Activated CD8-positive, alpha-beta memory T cell treated with anti-CD3 and anti-CD28 coated beads for 36 hours (primary cell): Measurements from ENCODE around the gene PITPNM1. TPM values are rescaled to one million over a fixed set of nuclear protein-coding genes. Genes with fewer than 3 reads are reported as not detected.
"Not testable (repeated sequence)": the region's sequence is repeated elsewhere in the genome, so short reads cannot be mapped to it uniquely, and the experiment has no call there.

Experiments used
- CTCF ChIA-PET: fragments of 350-600 bp; sonication (Branson Sonifier 250); formaldehyde crosslinking; loops from one replicate; lab custom pipeline; 2021; ENCODE audit warnings: antibody characterized with exemption; lab: Charles Lee
- POLR2A ChIA-PET: fragments of 350-600 bp; sonication (Branson Sonifier 250); formaldehyde crosslinking; loops from one replicate; lab custom pipeline; 2021; ENCODE audit warnings: antibody characterized with exemption; lab: Charles Lee
- total RNA-seq, 2 experiments: library from RNA; stranded (reverse); gene quantifications; one replicate each; pipeline ENCODE4 v1.2.3, GENCODE V29; 2021

Gene PITPNM1
- total RNA-seq, 2 experiments from 2014 or later: 102 to 104 TPM

GRCh38 chr11:67482827-67483798 lies 22.1 kb downstream of the PITPNM1 start, which contains the start of gene AIP:
AIP (plus strand) TSS chr11:67483026; CDS start chr11:67483159, 133 bp downstream.
- ChIA-PET POLR2A (interaction anchor here (0.6 to 7.0 kb wide), 5 partner anchors 14 to 82 kb away, joined by 4 to 79 read pairs (median 6); partner anchors contain the start of genes PPP1CA, PTPRCAP and TMEM134), CTCF (interaction anchor here (0.7 to 1.5 kb wide), 5 partner anchors 9 to 70 kb away, joined by 3 to 5 read pairs (median 4); partner anchors contain the start of gene CDK2AP2)

GRCh38 chr11:67482275-67482826 lies 22.8 kb downstream of the PITPNM1 start:
- ChIA-PET CTCF (interaction anchor here (0.7 to 1.4 kb wide), 4 partner anchors 10 to 43 kb away, joined by 3 to 5 read pairs (median 4); partner anchors contain the start of gene CDK2AP2), POLR2A (interaction anchor here (1.1 to 7.0 kb wide), 3 partner anchors 14 to 62 kb away, joined by 4 to 79 read pairs (median 4); partner anchors contain the start of genes PTPRCAP and TMEM134)

GRCh38 chr11:67477344-67478050 lies 27.7 kb downstream of the PITPNM1 start:
- ChIA-PET POLR2A (interaction anchor here (0.7 kb wide), 1 partner anchor 39 kb away, joined by 12 read pairs; no protein-coding TSS in a partner anchor), CTCF (interaction anchor here (1.4 kb wide), 1 partner anchor 12 kb away, joined by 3 read pairs; no protein-coding TSS in a partner anchor)

- CTCF ChIA-PET: interaction anchor here (0.6 kb wide), 1 partner anchor 89 kb away, joined by 3 read pairs; no protein-coding TSS in a partner anchor
Observed at GRCh38 chr11:67476692-67477091, 28.5 kb downstream of the PITPNM1 start.

GRCh38 chr11:67472882-67473281 lies 32.3 kb downstream of the PITPNM1 start:
- ChIA-PET CTCF (interaction anchor here (0.5 kb wide), 1 partner anchor 26 kb away, joined by 5 read pairs; no protein-coding TSS in a partner anchor), POLR2A (no interaction called here)

More at GRCh38 chr11:67476692-67477091, 28.5 kb downstream of the PITPNM1 start:
- POLR2A ChIA-PET: not testable (repeated sequence)

DNA sequence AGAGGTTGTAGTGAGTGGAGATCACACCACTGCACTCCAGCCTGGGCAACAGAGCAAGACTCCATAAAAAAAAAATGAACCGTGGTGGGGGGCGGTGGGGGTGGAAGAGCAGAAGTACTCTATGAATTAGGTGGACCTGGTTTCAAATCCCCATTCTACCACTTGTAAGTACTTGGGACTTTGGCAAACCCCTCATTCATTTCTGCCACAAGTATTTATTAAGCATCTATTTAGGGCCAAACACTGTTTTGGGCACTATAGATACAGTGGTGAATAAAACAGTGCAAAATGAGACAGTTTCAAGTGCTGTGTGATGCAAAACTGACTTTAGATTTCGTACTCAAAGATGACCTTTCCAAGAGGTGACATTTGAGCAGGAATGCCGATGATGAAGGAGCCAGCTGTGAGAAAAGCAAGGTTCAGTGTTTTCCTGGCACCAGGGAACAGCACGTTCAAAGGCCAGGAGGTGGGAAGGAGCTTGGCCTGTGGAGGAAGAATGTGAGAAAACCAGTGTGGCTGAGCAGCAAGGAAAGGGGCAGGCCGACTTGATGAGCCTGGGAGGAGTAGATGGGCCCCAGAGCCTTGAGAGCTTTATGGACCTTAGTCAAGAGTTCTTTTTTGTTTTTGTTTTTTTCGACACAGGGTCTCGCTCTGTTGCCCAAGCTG lies 34.7 kb downstream of the PITPNM1 start:
- POLR2A ChIA-PET: no interaction called here

GRCh38 chr11:67469508-67469811 lies 35.7 kb downstream of the PITPNM1 start:
- POLR2A ChIA-PET: interaction anchor here (0.6 to 2.4 kb wide), 3 partner anchors 17 to 68 kb away, joined by 3 to 6 read pairs (median 6); partner anchors contain the start of gene PPP1CA
- CTCF ChIA-PET: interaction anchor here (0.6 to 2.8 kb wide), 7 partner anchors 11 to 68 kb away, joined by 3 to 6 read pairs (median 3); partner anchors contain the start of genes PPP1CA and PTPRCAP

More for the DNA sequence above, 34.7 kb downstream of the PITPNM1 start:
- CTCF ChIA-PET: interaction anchor here (0.9 to 2.8 kb wide), 7 partner anchors 12 to 69 kb away, joined by 3 to 6 read pairs (median 4); partner anchors contain the start of genes AIP, PPP1CA and PTPRCAP

- ChIA-PET CTCF (interaction anchor here (0.8 to 2.8 kb wide), 9 partner anchors 11 to 77 kb away, joined by 3 to 11 read pairs (median 4); partner anchors contain the start of genes PPP1CA, PTPRCAP and RAD9A), POLR2A (interaction anchor here (0.5 to 2.6 kb wide), 15 partner anchors 14 to 116 kb away, joined by 3 to 16 read pairs (median 6); partner anchors contain the start of genes AIP, POLD4, PPP1CA and PTPRCAP)
Observed at GRCh38 chr11:67468759-67469507, 36.2 kb downstream of the PITPNM1 start, which contains the start of gene TMEM134. TMEM134 (minus strand) TSS chr11:67469251; CDS start chr11:67469192, 59 bp downstream.

- CTCF ChIA-PET: interaction anchor here (0.9 to 2.5 kb wide), 6 partner anchors 14 to 76 kb away, joined by 3 to 11 read pairs (median 4); partner anchors contain the start of genes PPP1CA and RAD9A
- POLR2A ChIA-PET: interaction anchor here (0.5 to 2.6 kb wide), 15 partner anchors 15 to 115 kb away, joined by 3 to 16 read pairs (median 6); partner anchors contain the start of genes AIP, POLD4, PPP1CA and PTPRCAP
Observed at GRCh38 chr11:67468456-67468758, 36.8 kb downstream of the PITPNM1 start.

DNA sequence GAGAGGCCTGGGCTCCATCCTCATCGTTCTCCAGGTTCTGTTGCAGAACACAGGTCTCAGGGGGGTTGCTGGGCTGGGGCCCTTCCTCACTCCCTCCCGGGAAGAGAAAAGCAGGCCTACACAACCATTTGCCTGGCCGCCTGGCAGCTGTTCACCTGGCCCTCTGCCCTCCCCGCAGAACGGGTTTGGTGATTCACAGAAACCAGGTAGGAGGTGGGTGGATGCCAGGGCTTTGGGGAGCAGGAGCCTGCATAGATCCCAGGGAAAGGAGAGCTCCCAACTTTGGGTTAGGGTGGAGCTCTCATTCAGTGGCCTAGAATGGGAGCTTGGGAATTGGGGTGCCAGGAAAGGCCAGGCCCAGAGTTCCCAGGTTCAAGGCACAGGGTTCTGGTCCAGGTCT lies 37.1 kb downstream of the PITPNM1 start:
- POLR2A ChIA-PET: interaction anchor here (0.7 to 2.6 kb wide), 13 partner anchors 16 to 67 kb away, joined by 3 to 16 read pairs (median 6); partner anchors contain the start of genes PPP1CA, PTPRCAP and TBC1D10C
- CTCF ChIA-PET: interaction anchor here (0.9 to 2.5 kb wide), 6 partner anchors 14 to 76 kb away, joined by 3 to 11 read pairs (median 4); partner anchors contain the start of genes PPP1CA and RAD9A

GRCh38 chr11:67466962-67467771 lies 38.0 kb downstream of the PITPNM1 start:
- ChIA-PET CTCF (interaction anchor here (0.8 to 2.5 kb wide), 3 partner anchors 62 to 150 kb away, joined by 3 to 11 read pairs (median 4); partner anchors contain the start of gene PPP1CA), POLR2A (interaction anchor here (1.5 to 2.6 kb wide), 6 partner anchors 19 to 66 kb away, joined by 4 to 16 read pairs (median 8); partner anchors contain the start of genes PPP1CA, PTPRCAP and TBC1D10C)

DNA sequence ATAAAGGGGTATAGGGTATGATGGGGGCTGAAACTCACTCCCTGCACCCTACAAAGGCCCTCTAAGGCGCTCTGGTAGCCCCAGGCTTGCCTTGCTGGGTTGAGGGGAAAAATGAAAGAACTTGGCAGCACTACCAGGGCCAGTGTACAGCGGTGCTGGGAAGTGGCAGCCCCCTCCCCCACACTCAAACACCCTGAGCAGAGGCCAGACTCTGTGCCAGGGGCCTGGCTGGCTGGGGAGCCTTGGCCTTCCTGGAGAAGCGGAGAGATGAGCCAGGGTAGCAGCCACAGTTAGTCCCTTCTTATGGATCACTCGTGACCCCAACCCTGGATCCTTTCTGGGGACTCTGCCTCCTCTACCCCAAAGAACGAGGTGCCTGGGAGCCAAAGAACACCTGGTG lies 38.8 kb downstream of the PITPNM1 start:
- CTCF ChIA-PET: interaction anchor here (1.2 to 2.5 kb wide), 3 partner anchors 27 to 65 kb away, joined by 3 to 11 read pairs (median 5); partner anchors contain the start of genes PITPNM1 and PPP1CA
- POLR2A ChIA-PET: interaction anchor here (0.7 to 2.9 kb wide), 5 partner anchors 14 to 29 kb away, joined by 3 to 25 read pairs (median 12); partner anchors contain the start of genes GPR152 and PTPRCAP

DNA sequence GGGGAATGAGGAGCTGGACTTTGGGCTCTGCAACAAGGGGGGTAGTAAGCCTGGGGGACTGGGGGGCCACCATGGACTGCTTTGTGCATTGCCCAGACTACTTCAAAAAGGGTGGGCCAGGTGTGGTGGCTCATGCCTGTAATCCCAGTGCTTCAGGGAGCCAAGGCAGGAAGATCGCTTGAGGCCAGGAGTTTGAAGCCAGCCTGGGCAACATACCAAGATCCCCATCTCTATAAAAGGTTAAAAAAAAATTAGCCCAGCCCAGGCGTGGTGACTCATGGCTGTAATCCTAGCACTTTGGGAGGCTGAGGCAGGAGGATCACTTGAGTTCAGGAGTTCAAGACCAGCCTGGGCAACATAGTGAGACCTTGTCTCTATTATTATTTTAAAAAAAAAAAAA lies 39.6 kb downstream of the PITPNM1 start:
- CTCF ChIA-PET: interaction anchor here (0.8 to 1.6 kb wide), 6 partner anchors 13 to 39 kb away, joined by 3 to 7 read pairs (median 3); partner anchors contain the start of genes PITPNM1 and PTPRCAP

GRCh38 chr11:67465189-67465510 lies 40.0 kb downstream of the PITPNM1 start:
- POLR2A ChIA-PET: interaction anchor here (0.6 to 2.9 kb wide), 5 partner anchors 15 to 57 kb away, joined by 3 to 25 read pairs (median 4); partner anchors contain the start of gene PTPRCAP

More for the DNA sequence above, 39.6 kb downstream of the PITPNM1 start:
- POLR2A ChIA-PET: interaction anchor here (0.6 to 2.9 kb wide), 6 partner anchors 13 to 58 kb away, joined by 3 to 25 read pairs (median 4); partner anchors contain the start of genes GPR152 and PTPRCAP

More at GRCh38 chr11:67465189-67465510, 40.0 kb downstream of the PITPNM1 start:
- CTCF ChIA-PET: interaction anchor here (0.6 to 1.6 kb wide), 7 partner anchors 13 to 40 kb away, joined by 3 to 7 read pairs (median 3); partner anchors contain the start of genes PITPNM1 and PTPRCAP
